T-cell (primary cell): ENCODE measurements around the gene UNK. TPM values are rescaled to one million over a fixed set of nuclear protein-coding genes. Genes with fewer than 3 reads are reported as not detected.
"Not testable (repeated sequence)": the region's sequence is repeated elsewhere in the genome, so short reads cannot be mapped to it uniquely, and the experiment has no call there.

Experiments
- ATAC-seq, 4 experiments: fragments of 200-7000 bp in 3 of 4; fragments of 150-1000 bp in 1 of 4; cut with Tn5 transposase; replicated peaks in 1 of 4; 1 replicate in 3 of 4; 2 replicates in 1 of 4; pipeline ENCODE4 v1.10.0; 2021; ENCODE audit warnings: moderate library complexity in 3 of 4, mild to moderate bottlenecking in 2 of 4, moderate number of reproducible peaks in 1 of 4
- CTCF ChIA-PET, 2 donors: fragments of 300-600 bp; sonication (Branson Sonifier 250); formaldehyde crosslinking; loops; one replicate each; lab custom pipeline; 2022; ENCODE audit warnings: antibody characterized with exemption in 2 of 2; lab: Charles Lee
- POLR2A ChIA-PET, 2 donors: fragments of 300-600 bp; sonication (Branson Sonifier 250); formaldehyde crosslinking; loops; one replicate each; lab custom pipeline; 2022; ENCODE audit warnings: antibody characterized with exemption in 2 of 2; lab: Charles Lee
- DNase-seq, 35 experiments: peaks; one replicate each; pipeline versions ENCODE4 v3.0.0 to v3.0.0-alpha.2; 2013 to 2023
- H3K27ac ChIP-seq: one replicate; pipeline ENCODE4 v1.5.1; 2013; ENCODE audit warnings: low read length
- H3K27me3 ChIP-seq, 2 experiments: replicated peaks in 1 of 2; 1 replicate in 1 of 2; 2 replicates in 1 of 2; pipeline versions ENCODE4 v1.6.1 to v1.7.0; 2013; ENCODE audit warnings: low read length in 1 of 2, mixed read lengths in 1 of 2; ENCODE audit not compliant: control insufficient read depth in 2 of 2, insufficient read depth in 2 of 2; ENCODE audit errors: extremely low read depth in 1 of 2
- H3K36me3 ChIP-seq, 2 donors: 1 replicate in 1 of 2; 2 replicates in 1 of 2; pipeline versions ENCODE4 v1.6.1 to v1.7.0; 2013; ENCODE audit warnings: low read length in 1 of 2; ENCODE audit not compliant: control insufficient read depth in 2 of 2, insufficient read depth in 1 of 2; ENCODE audit errors: extremely low read depth in 1 of 2
- H3K4me1 ChIP-seq, 2 experiments: 1 replicate in 1 of 2; 2 replicates in 1 of 2; pipeline versions ENCODE4 v1.6.1 to v1.7.0; 2013; ENCODE audit warnings: low read length in 2 of 2, mixed read lengths in 1 of 2; ENCODE audit not compliant: insufficient read depth in 2 of 2, control insufficient read depth in 1 of 2; ENCODE audit errors: extremely low read depth in 1 of 2
- H3K4me3 ChIP-seq, 2 donors: 1 replicate in 1 of 2; 2 replicates in 1 of 2; pipeline versions ENCODE4 v1.5.1 to v1.7.0; 2013; ENCODE audit warnings: mild to moderate bottlenecking in 2 of 2, low read length in 1 of 2, moderate library complexity in 1 of 2; ENCODE audit not compliant: control insufficient read depth in 1 of 2; ENCODE audit errors: extremely low read depth in 1 of 2
- H3K9me3 ChIP-seq: 2 replicates; pipeline ENCODE4 v1.7.0; 2013
- H3K27ac Mint-ChIP-seq, 2 donors: one replicate each; pipeline ENCODE4 v1.8.0; 2020 to 2021; ENCODE audit warnings: mild to moderate bottlenecking in 2 of 2, mixed read lengths in 2 of 2
- H3K27me3 Mint-ChIP-seq, 2 donors: one replicate each; pipeline ENCODE4 v1.8.0; 2021 to 2022; ENCODE audit warnings: mixed read lengths in 2 of 2
- H3K36me3 Mint-ChIP-seq: one replicate; pipeline ENCODE4 v1.8.0; 2021; ENCODE audit warnings: mixed read lengths
- H3K4me1 Mint-ChIP-seq, 3 donors: one replicate each; pipeline ENCODE4 v1.8.0; 2020 to 2022; ENCODE audit warnings: mixed read lengths in 3 of 3, mild to moderate bottlenecking in 1 of 3
- H3K4me3 Mint-ChIP-seq, 3 donors: one replicate each; pipeline ENCODE4 v1.8.0; 2020 to 2022; ENCODE audit warnings: mild to moderate bottlenecking in 3 of 3, mixed read lengths in 3 of 3, moderate library complexity in 3 of 3
- H3K9me3 Mint-ChIP-seq, 3 donors: one replicate each; pipeline ENCODE4 v1.8.0; 2020 to 2022; ENCODE audit warnings: mixed read lengths in 3 of 3
- WGBS: methylation state at CpG from one replicate; pipeline ENCODE4 v1.1.5; 2013; ENCODE audit warnings: missing lambda C conversion rate; ENCODE audit not compliant: insufficient coverage; 5-methylcytosine and 5-hydroxymethylcytosine counted together
- total RNA-seq, 35 experiments: library from RNA in 6 of 35; stranded (reverse) in 6 of 35; fragments of 120-200 nt in 1 of 35; gene quantifications; one replicate each; pipeline versions ENCODE4 v1.2.1 to v1.2.4 and lab custom pipeline; 2013 to 2026

UNK gene
- total RNA-seq, 5 donors from 2014 or later (not counting 1 experiment from before 2014, with no cell fraction given): 37.1 to 50.3 (median 39.2) TPM

DNA sequence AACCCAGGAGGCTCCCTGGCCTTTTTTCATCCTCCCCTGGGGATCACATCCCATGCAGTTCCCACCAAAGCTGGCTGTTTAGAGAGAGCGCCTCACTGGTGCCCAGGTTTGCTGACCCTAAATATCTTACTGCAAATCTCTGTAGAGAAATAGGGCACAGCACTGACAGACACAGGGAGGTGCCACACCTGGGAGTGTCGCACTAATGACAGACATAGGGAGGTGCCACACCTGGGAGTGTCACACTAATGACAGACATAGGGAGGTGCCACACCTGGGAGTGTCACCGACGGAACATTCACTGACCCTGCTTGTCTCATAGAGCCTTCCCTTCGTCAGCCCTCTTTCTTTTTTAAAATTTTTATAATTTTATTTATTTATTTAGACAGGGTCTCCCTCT lies 25.6 kb downstream of the UNK start:
- Mint-ChIP-seq H3K9me3 (no peaks in the 10 kb centered on the region), H3K27ac (no peak overlapping the region), H3K27me3 (no peaks in the 10 kb centered on the region), H3K4me1 (peaks cover 0 to 4% (median 2%) of the 10 kb centered on the region in 3 donors), H3K36me3 (peaks cover 5% of the 10 kb centered on the region), H3K4me3 (no peak overlapping the region)
- no peak for DNase-seq
- ATAC-seq: no peak
- peaks cover 0 to 4% of the 10 kb centered on the region in 2 experiments for H3K4me1 ChIP-seq
- H3K27ac ChIP-seq: no peak overlapping the region
- WGBS: 90% methylated on average over 2 of the region's 5 CpGs
- CTCF ChIA-PET: no interaction called here
- peaks cover 35 to 55% of the 10 kb centered on the region in 2 donors for H3K36me3 ChIP-seq
- H3K4me3 ChIP-seq: no peak overlapping the region
- no peaks in the 10 kb centered on the region for H3K27me3 ChIP-seq
- POLR2A ChIA-PET: no interaction called here
- H3K9me3 ChIP-seq: no peaks in the 10 kb centered on the region

- H3K9me3 ChIP-seq, POLR2A ChIA-PET, DNase-seq, H3K9me3 Mint-ChIP-seq, H3K27me3 ChIP-seq, CTCF ChIA-PET, H3K27ac ChIP-seq, H3K4me3 Mint-ChIP-seq, H3K27ac Mint-ChIP-seq, H3K36me3 Mint-ChIP-seq, ATAC-seq, H3K4me1 Mint-ChIP-seq, H3K4me3 ChIP-seq, H3K27me3 Mint-ChIP-seq, H3K4me1 ChIP-seq: not testable (repeated sequence)
- H3K36me3 ChIP-seq: peaks cover 38 to 60% of the 10 kb centered on the region in 2 donors
- 96% methylated on average over 8 of the region's 11 CpGs for WGBS
Measured at GRCh38 chr17:75810756-75811155, 26.1 kb downstream of the UNK start.

- H3K27ac ChIP-seq: no peak overlapping the region
- Mint-ChIP-seq H3K4me3 (no peak overlapping the region), H3K4me1 (peaks cover 0 to 4% (median 2%) of the 10 kb centered on the region in 3 donors), H3K36me3 (peaks cover 5% of the 10 kb centered on the region), H3K9me3 (no peaks in the 10 kb centered on the region), H3K27me3 (no peaks in the 10 kb centered on the region), H3K27ac (no peak overlapping the region)
- DNase-seq (peak in 1 of 35 experiments; percentile 11), ATAC-seq (no peak)
- POLR2A ChIA-PET: no interaction called here
- H3K4me1 ChIP-seq: peaks cover 0 to 4% of the 10 kb centered on the region in 2 experiments
- H3K9me3 ChIP-seq: no peaks in the 10 kb centered on the region
- H3K27me3 ChIP-seq: no peaks in the 10 kb centered on the region
- no peak overlapping the region for H3K4me3 ChIP-seq
- CTCF ChIA-PET: no interaction called here
- WGBS: 92% methylated on average over 2 of the region's 7 CpGs
- H3K36me3 ChIP-seq: peaks cover 39 to 60% of the 10 kb centered on the region in 2 donors
Measured at GRCh38 chr17:75811174-75811573, 26.6 kb downstream of the UNK start.

DNA sequence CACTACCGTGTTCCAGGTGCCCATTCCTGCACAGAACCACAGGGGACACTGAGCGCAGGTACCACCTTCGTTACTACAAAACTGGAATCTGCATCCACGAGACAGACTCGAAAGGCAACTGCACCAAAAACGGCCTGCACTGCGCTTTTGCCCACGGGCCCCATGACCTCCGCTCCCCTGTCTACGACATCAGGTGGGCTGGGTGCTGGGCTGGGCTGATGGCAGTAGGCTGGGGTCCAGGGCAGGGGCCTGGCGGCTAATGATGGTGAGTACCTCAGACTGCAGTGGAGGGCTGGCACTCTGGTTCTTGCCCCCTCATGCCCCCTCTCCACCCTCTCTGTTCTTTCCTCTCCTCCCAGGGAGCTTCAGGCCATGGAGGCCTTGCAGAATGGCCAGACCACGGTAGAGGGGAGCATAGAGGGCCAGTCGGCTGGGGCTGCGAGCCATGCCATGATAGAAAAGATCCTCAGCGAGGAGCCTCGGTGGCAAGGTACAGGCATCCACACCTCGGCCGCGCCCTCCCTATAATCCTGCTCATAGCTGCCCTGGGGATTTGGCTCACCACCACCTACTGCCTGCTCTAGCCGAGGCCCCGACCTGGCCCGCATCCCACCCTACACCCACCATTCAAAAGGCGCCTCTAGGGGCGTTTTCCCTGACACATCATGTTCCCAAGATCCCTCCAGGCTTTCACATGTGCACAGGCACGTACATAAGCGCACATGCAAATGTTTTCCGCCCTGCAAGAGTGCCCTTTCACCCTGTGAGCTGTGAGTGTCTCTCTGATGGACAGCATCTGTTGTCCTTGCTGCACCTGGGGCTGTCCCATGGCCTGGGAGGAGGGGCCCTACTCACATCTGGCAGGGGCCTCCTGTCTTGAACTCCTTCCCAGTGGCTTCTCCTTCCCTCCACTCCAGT lies 27.7 kb downstream of the UNK start:
- WGBS: 95% methylated on average over 24 of the region's 27 CpGs
- CTCF ChIA-PET: no interaction called here
- H3K4me1 ChIP-seq: no peaks in the 10 kb centered on the region
- H3K9me3 ChIP-seq: no peaks in the 10 kb centered on the region
- ATAC-seq: no peak
- H3K27ac ChIP-seq: no peak overlapping the region
- Mint-ChIP-seq H3K9me3 (no peaks in the 10 kb centered on the region), H3K4me3 (no peak overlapping the region), H3K27me3 (no peaks in the 10 kb centered on the region), H3K27ac (no peak overlapping the region), H3K4me1 (peaks cover 0 to 4% (median 2%) of the 10 kb centered on the region in 3 donors), H3K36me3 (peaks cover 12% of the 10 kb centered on the region)
- H3K27me3 ChIP-seq: no peaks in the 10 kb centered on the region
- DNase-seq: peak in 1 of 35 experiments; percentile 2
- H3K4me3 ChIP-seq: no peak overlapping the region
- POLR2A ChIA-PET: no interaction called here
- H3K36me3 ChIP-seq: peaks cover 45 to 71% of the 10 kb centered on the region in 2 donors

DNA sequence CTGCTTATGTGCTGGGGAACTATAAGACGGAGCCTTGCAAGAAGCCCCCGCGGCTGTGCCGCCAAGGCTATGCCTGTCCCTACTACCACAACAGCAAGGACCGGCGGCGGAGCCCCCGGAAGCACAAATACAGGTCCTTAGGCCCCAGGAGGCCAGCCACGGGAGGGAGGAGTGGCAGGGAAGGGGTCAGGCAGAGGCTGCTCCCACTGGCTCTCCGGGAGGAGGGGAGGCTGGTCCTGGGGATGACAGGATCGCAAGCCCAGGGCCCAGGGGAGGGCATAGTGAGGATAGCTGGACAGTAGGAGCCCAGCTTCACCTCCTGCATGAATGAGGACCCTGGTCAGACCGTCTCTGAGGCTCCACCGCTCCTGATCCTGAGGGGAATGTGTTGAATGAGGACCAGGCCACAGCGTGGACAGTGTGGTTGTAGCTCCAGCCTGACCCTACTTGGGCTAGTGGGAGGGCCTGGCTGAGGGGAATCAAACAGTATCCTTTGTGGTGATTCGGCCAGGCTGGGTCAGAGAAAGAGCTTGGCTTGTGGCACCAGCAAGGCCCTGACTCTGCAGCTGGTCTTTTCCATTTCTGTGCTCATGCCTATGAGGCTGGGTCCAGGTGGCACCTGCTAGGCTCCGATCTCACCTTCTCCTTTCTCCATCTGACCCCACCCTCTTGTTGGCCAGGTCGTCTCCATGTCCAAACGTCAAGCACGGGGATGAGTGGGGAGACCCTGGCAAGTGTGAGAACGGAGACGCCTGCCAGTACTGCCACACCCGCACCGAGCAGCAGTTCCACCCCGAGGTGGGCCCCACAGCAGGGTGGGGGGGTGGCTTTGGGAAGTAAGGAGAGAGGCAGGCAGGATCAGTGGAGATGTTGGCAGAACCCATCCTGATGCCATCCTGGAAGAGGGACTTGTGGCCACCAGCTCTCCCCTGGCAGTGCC lies 28.7 kb downstream of the UNK start:
- 98% methylated on average over 12 of the region's 24 CpGs for WGBS
- no peak overlapping the region for H3K4me3 Mint-ChIP-seq
- H3K4me3 ChIP-seq: no peak overlapping the region
- no peaks in the 10 kb centered on the region for H3K27me3 ChIP-seq
- ATAC-seq (no peak), DNase-seq (no peak)
- POLR2A ChIA-PET: no interaction called here
- CTCF ChIA-PET: no interaction called here
- H3K36me3 ChIP-seq: peaks cover 48 to 79% of the 10 kb centered on the region in 2 donors
- peaks cover 0 to 2% (median 2%) of the 10 kb centered on the region in 3 donors for H3K4me1 Mint-ChIP-seq
- H3K9me3 ChIP-seq: no peaks in the 10 kb centered on the region
- H3K4me1 ChIP-seq: no peaks in the 10 kb centered on the region
- H3K36me3 Mint-ChIP-seq: peaks cover 12% of the 10 kb centered on the region
- H3K27ac ChIP-seq: no peak overlapping the region
- no peak overlapping the region for H3K27ac Mint-ChIP-seq
- H3K27me3 Mint-ChIP-seq: no peaks in the 10 kb centered on the region
- no peaks in the 10 kb centered on the region for H3K9me3 Mint-ChIP-seq

DNA sequence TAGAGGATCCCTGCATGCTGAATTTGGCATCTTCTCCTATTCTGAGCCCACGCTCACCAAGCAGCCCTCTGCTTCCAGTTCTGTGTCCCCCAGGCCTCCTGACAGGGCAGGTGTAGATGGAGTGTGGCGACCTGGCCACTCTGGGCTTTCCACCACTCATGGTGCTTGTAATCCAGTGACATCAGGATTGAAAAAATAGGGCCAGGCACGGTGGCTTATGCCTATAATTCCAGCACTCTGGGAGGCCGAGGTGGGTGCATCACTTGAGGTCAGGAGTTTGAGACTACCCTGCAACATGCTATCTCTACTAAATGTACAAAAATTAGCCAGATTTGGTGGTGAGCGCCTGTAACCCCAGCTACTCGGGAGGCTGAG lies 29.4 kb downstream of the UNK start:
- Histone ChIP-seq H3K36me3 (peaks cover 55 to 86% of the 10 kb centered on the region in 2 donors), H3K4me1 (no peaks in the 10 kb centered on the region), H3K27me3 (no peaks in the 10 kb centered on the region), H3K4me3 (no peak overlapping the region), H3K9me3 (no peaks in the 10 kb centered on the region), H3K27ac (no peak overlapping the region)
- POLR2A ChIA-PET: interaction anchor here in 1 of 2 donors (0.5 kb wide), 1 partner anchor 251 kb away, joined by 7 read pairs; no protein-coding TSS in a partner anchor
- Mint-ChIP-seq H3K36me3 (peaks cover 19% of the 10 kb centered on the region), H3K27me3 (no peaks in the 10 kb centered on the region), H3K4me1 (no peaks in the 10 kb centered on the region), H3K9me3 (no peaks in the 10 kb centered on the region), H3K4me3 (no peak overlapping the region), H3K27ac (no peak overlapping the region)
- ATAC-seq: no peak
- CTCF ChIA-PET: no interaction called here
- DNase-seq: no peak
- WGBS: 100% methylated on average over 1 of the region's 6 CpGs
